Sigmoid colon (tissue), 7 donors: ENCODE results near the gene GYS1. TPM values are rescaled to one million over a fixed set of nuclear protein-coding genes. Genes with fewer than 3 reads are reported as not detected.

Experiments
- DNase-seq: peaks from one replicate; pipeline ENCODE4 v3.0.0-alpha.2; 2019
- H3K27ac ChIP-seq, 4 donors: fragments of 200-600 bp; sonication (generic); one replicate each; pipeline ENCODE4 v1.5.1; 2016 to 2019; ENCODE audit warnings: mild to moderate bottlenecking in 1 of 4
- H3K27me3 ChIP-seq, 3 donors: fragments of 200-600 bp; sonication (generic); one replicate each; pipeline ENCODE4 v1.5.1; 2019; ENCODE audit warnings: mild to moderate bottlenecking in 1 of 3
- H3K36me3 ChIP-seq, 4 donors: fragments of 200-600 bp; sonication (generic); one replicate each; pipeline ENCODE4 v1.5.1; 2016 to 2019
- H3K4me1 ChIP-seq, 4 donors: fragments of 200-600 bp; sonication (generic); one replicate each; pipeline ENCODE4 v1.5.1; 2017 to 2019
- H3K4me3 ChIP-seq, 4 donors: fragments of 200-600 bp; sonication (generic); one replicate each; pipeline ENCODE4 v1.5.1; 2017 to 2019; ENCODE audit warnings: mild to moderate bottlenecking in 2 of 4, moderate library complexity in 1 of 4
- H3K9me3 ChIP-seq, 4 donors: fragments of 200-600 bp in 3 of 4; sonication (generic) in 3 of 4; one replicate each; pipeline versions ENCODE4 v1.5.1 to v1.6.1; 2013 to 2019
- CTCF ChIP-seq, 4 experiments: fragments of 450-650 bp in 3 of 4; fragments of 200-600 bp in 1 of 4; IDR thresholded peaks; one replicate each; pipeline ENCODE4 v1.5.1; 2016 to 2019; ENCODE audit warnings: antibody characterized with exemption in 4 of 4, mild to moderate bottlenecking in 3 of 4, moderate library complexity in 2 of 4
- EP300 ChIP-seq, 4 donors: sonication (generic); formaldehyde crosslinking; IDR thresholded peaks; one replicate each; pipeline ENCODE4 v1.6.1; 2017; ENCODE audit warnings: antibody characterized with exemption in 4 of 4
- POLR2A ChIP-seq, 2 donors: fragments of 450-650 bp; IDR thresholded peaks; one replicate each; pipeline ENCODE4 v1.6.1; 2016; ENCODE audit warnings: antibody characterized with exemption in 2 of 2, mild to moderate bottlenecking in 2 of 2, moderate library complexity in 2 of 2
- POLR2AphosphoS5 ChIP-seq, 4 donors: sonication (generic); formaldehyde crosslinking; IDR thresholded peaks; one replicate each; pipeline ENCODE4 v1.6.1; 2017; ENCODE audit warnings: antibody characterized with exemption in 4 of 4
- WGBS, 2 donors: extraction: QIAGEN DNeasy Blood & Tissue Kit; methylation state at CpG; one replicate each; pipeline ENCODE4 v1.1.7; 2013; 5-methylcytosine and 5-hydroxymethylcytosine counted together
- intact Hi-C: fragments of 100-400 bp; cut with DNase I; formaldehyde crosslinking; loops from one replicate; pipeline ENCODE4 v1.15.1; 2023
- polyA plus RNA-seq, 3 donors: library from polyadenylated mRNA; stranded (reverse); fragments of 200-250 nt; gene quantifications; one replicate each; pipeline ENCODE4 v1.2.3, GENCODE V29; 2013
- total RNA-seq, 4 donors: library from RNA; depleted of rRNA; stranded (reverse); fragments of >200 nt; gene quantifications; one replicate each; pipeline ENCODE4 v1.1.0, GENCODE V29; 2016
- donor health status: healthy with polysubstance abuse.
- donor health status: Bipolar disorder and iron deficiency.
- donor health status: healthy.

The GYS1 gene
- total and polyA plus RNA-seq, 7 donors: 11.7 to 32.7 (median 17.5) TPM

GRCh38 chr19:48975947-48976847, 16.9 kb downstream of the GYS1 start:
- Histone ChIP-seq H3K4me1 (peaks cover 0 to 16% (median 14%) of the 10 kb centered on the region in 4 donors), H3K9me3 (no peaks in the 10 kb centered on the region), H3K27me3 (no peaks in the 10 kb centered on the region), H3K27ac (peak overlapping the region in 1 of 4 donors; percentile 88), H3K4me3 (no peak overlapping the region), H3K36me3 (peaks cover 6 to 67% (median 16%) of the 10 kb centered on the region in 4 donors)
- intact Hi-C loops: no loop called here
- TF ChIP-seq POLR2AphosphoS5 (IDR thresholded peaks at IDR 0.05) (no peak), CTCF (IDR thresholded peaks at IDR 0.05) (no peak), POLR2A (IDR thresholded peaks at IDR 0.05) (no peak), EP300 (IDR thresholded peaks at IDR 0.05) (no peak)
- 91 to 93% methylated on average over 13 of the region's 13 CpGs for WGBS, 2 donors
- no peak for DNase-seq

GRCh38 chr19:48970923-48971395, 22.1 kb downstream of the GYS1 start:
- 20% methylated on average over 19 of the region's 19 CpGs for WGBS, 2 donors
- peak; percentile 86 for DNase-seq
- Histone ChIP-seq H3K27me3 (no peaks in the 10 kb centered on the region), H3K36me3 (peaks cover 17 to 78% (median 41%) of the 10 kb centered on the region in 4 donors), H3K4me3 (no peak overlapping the region), H3K4me1 (peaks cover 0 to 29% (median 24%) of the 10 kb centered on the region in 4 donors), H3K27ac (peak overlapping the region in 2 of 4 donors; percentile 30 to 35), H3K9me3 (no peaks in the 10 kb centered on the region)
- TF ChIP-seq POLR2A (IDR thresholded peaks at IDR 0.05) (no peak), CTCF (IDR thresholded peaks at IDR 0.05) (peak; percentile 85 to 96 (median 88)), EP300 (IDR thresholded peaks at IDR 0.05) (no peak), POLR2AphosphoS5 (IDR thresholded peaks at IDR 0.05) (peak in 2 of 4 donors; percentile 11 to 33)
- intact Hi-C loops: loop anchor here (2.0 kb wide), 1 partner anchor 182 kb away; no protein-coding TSS in a partner anchor

GRCh38 chr19:48970139-48970766, 22.9 kb downstream of the GYS1 start:
- whole genome bisulfite sequencing, 2 donors: 91 to 93% methylated on average over 23 of the region's 23 CpGs
- intact Hi-C loops: loop anchor here (2.0 kb wide), 1 partner anchor 181 kb away; no protein-coding TSS in a partner anchor
- Histone ChIP-seq H3K9me3 (no peaks in the 10 kb centered on the region), H3K4me3 (no peak overlapping the region), H3K4me1 (peaks cover 0 to 29% (median 25%) of the 10 kb centered on the region in 4 donors), H3K27me3 (no peaks in the 10 kb centered on the region), H3K36me3 (peaks cover 17 to 77% (median 41%) of the 10 kb centered on the region in 4 donors), H3K27ac (peak overlapping the region in 2 of 4 donors; percentile 30 to 35)
- TF ChIP-seq CTCF (IDR thresholded peaks at IDR 0.05) (no peak), POLR2A (IDR thresholded peaks at IDR 0.05) (no peak), POLR2AphosphoS5 (IDR thresholded peaks at IDR 0.05) (no peak), EP300 (IDR thresholded peaks at IDR 0.05) (no peak)
- no peak for DNase-seq

GRCh38 chr19:48969276-48970138, 23.6 kb downstream of the GYS1 start:
- intact Hi-C loops: loop anchor here (2.0 to 10.0 kb wide), 2 partner anchors 181 to 335 kb away; partner anchors contain the start of gene DBP
- H3K9me3 ChIP-seq: no peaks in the 10 kb centered on the region
- TF ChIP-seq POLR2AphosphoS5 (IDR thresholded peaks at IDR 0.05) (no peak), CTCF (IDR thresholded peaks at IDR 0.05) (no peak), POLR2A (IDR thresholded peaks at IDR 0.05) (no peak), EP300 (IDR thresholded peaks at IDR 0.05) (no peak)
- no peaks in the 10 kb centered on the region for H3K27me3 ChIP-seq
- H3K36me3 ChIP-seq: peaks cover 17 to 74% (median 38%) of the 10 kb centered on the region in 4 donors
- H3K4me1 ChIP-seq: peaks cover 0 to 32% (median 29%) of the 10 kb centered on the region in 4 donors
- peak; percentile 61 for DNase-seq
- 95 to 96% methylated on average over 45 of the region's 45 CpGs for WGBS, 2 donors
- H3K27ac ChIP-seq: no peak overlapping the region
- no peak overlapping the region for H3K4me3 ChIP-seq
